Heart left ventricle (tissue), 16 donors: ENCODE results near the gene RSPH1. TPM values are rescaled to one million over a fixed set of nuclear protein-coding genes. Genes with fewer than 3 reads are reported as not detected.
A peak's percentile ranks its signal among the peaks of the same experiment; 100 is the strongest.

Source experiments
- ATAC-seq, 4 donors: fragments of 200-7000 bp; cut with Tn5 transposase; one replicate each; pipeline ENCODE4 v1.9.1; 2020 to 2022; ENCODE audit warnings: moderate library complexity in 4 of 4, mild to moderate bottlenecking in 3 of 4, moderate number of reproducible peaks in 1 of 4
- DNase-seq, 5 donors: peaks; one replicate each; pipeline ENCODE4 v3.0.0-alpha.2; 2020
- H3K27ac ChIP-seq, 12 donors: fragments of 200-600 bp; sonication (generic) in 4 of 12; one replicate each; pipeline versions ENCODE4 v1.5.0 to v1.8.0; 2016 to 2022; ENCODE audit warnings: mild to moderate bottlenecking in 2 of 12
- H3K27me3 ChIP-seq, 9 donors: fragments of 200-600 bp; sonication (generic) in 2 of 9; one replicate each; pipeline versions ENCODE4 v1.5.1 to v1.8.0; 2016 to 2022; ENCODE audit warnings: mild to moderate bottlenecking in 3 of 9
- H3K36me3 ChIP-seq, 9 donors: fragments of 200-600 bp; sonication (generic) in 2 of 9; one replicate each; pipeline versions ENCODE4 v1.5.0 to v1.8.0; 2018 to 2022; ENCODE audit warnings: mild to moderate bottlenecking in 2 of 9
- H3K4me1 ChIP-seq, 12 donors: fragments of 200-600 bp; sonication (generic) in 4 of 12; one replicate each; pipeline versions ENCODE4 v1.5.0 to v1.8.0; 2016 to 2022; ENCODE audit warnings: mild to moderate bottlenecking in 3 of 12
- H3K4me3 ChIP-seq, 12 donors: fragments of 200-600 bp; sonication (generic) in 4 of 12; one replicate each; pipeline versions ENCODE4 v1.5.0 to v1.8.0; 2017 to 2022; ENCODE audit warnings: mild to moderate bottlenecking in 9 of 12, moderate library complexity in 4 of 12
- H3K9me3 ChIP-seq, 12 donors: fragments of 200-600 bp; sonication (generic) in 4 of 12; one replicate each; pipeline versions ENCODE4 v1.5.0 to v1.8.0; 2016 to 2022; ENCODE audit warnings: mild to moderate bottlenecking in 1 of 12
- POLR2A ChIP-seq, 2 donors: fragments of 450-650 bp; IDR thresholded peaks; one replicate each; pipeline ENCODE4 v1.6.1; 2017; ENCODE audit warnings: antibody characterized with exemption in 2 of 2, mild to moderate bottlenecking in 2 of 2, moderate library complexity in 2 of 2
- WGBS, 4 donors: extraction: QIAGEN DNeasy Blood & Tissue Kit in 2 of 4; methylation state at CpG; one replicate each; pipeline versions ENCODE4 v1.1.5 to v1.1.7; 2013 to 2018; 5-methylcytosine and 5-hydroxymethylcytosine counted together
- intact Hi-C, 10 donors: fragments of 100-400 bp; cut with DNase I; formaldehyde crosslinking; loops; one replicate each; pipeline versions ENCODE4 v1.11.1 to v1.14.2; 2022
- polyA plus RNA-seq, 2 donors: library from polyadenylated mRNA; stranded (reverse); fragments of 200-250 nt; gene quantifications; one replicate each; pipeline ENCODE4 v1.2.3, GENCODE V29; 2013
- total RNA-seq, 9 donors: library from RNA; depleted of rRNA in 2 of 9; stranded (reverse); fragments of >200 nt in 2 of 9; fragmentation: NEBNext Ultra II Directional in 3 of 9; extraction: Animal tissue kit (Norgen Biotek cat#: 25700) in 3 of 9; gene quantifications; one replicate each; pipeline versions ENCODE4 v1.1.0 to v1.2.4, GENCODE V29; 2016 to 2023
- TF ChIP-seq, protein P1 (sequence below), 12 donors: fragments of 200-600 bp; sonication (generic) in 4 of 12; IDR thresholded peaks; one replicate each; pipeline versions ENCODE4 v1.5.0 to v1.8.0; 2018 to 2022; ENCODE audit warnings: antibody characterized with exemption in 12 of 12, mild to moderate bottlenecking in 5 of 12
- donor health status: ischemic (EF 13 %, LVEDD 7.1; RV severe dilation, severe dysfunction).
- donor health status: healthy with polysubstance abuse.
- donor health status: DM: no; HTN: yes; CAD: no.
- donor health status: DM: no; HTN: no; CAD: no.
- donor health status: ischemic (EF 25% LVEDD 6.9; RV normal size, moderate dysfunction).
- donor health status: ischemic (EF 25% LVEDD 5.7; RV mildly dilated, moderate dysfunction).
- donor health status: healthy.
- donor health status: DM: yes; HTN: yes; CAD: no.
- donor health status: ischemic (EF 35%, LVEDD 5.7; RV mildly dilated, moderate dysfunction).
- donor health status: nonischemic (EF 11% LVEDD 7.7; RV severe dilation, severe dysfunction).
- donor health status: DM: yes; HTN: yes; CAD: no.
- donor health status: PGD.
- donor health status: ischemic (EF 29% LVEDD 5.4; RV normal size, mild dysfunction).
- donor health status: nonischemic (EF 23%, LVEDD 6.1; RV moderate dilation, normal function).

Gene RSPH1
- total and polyA plus RNA-seq, 11 donors, result 0.11 to 0.18 TPM; not detected in 9

DNA sequence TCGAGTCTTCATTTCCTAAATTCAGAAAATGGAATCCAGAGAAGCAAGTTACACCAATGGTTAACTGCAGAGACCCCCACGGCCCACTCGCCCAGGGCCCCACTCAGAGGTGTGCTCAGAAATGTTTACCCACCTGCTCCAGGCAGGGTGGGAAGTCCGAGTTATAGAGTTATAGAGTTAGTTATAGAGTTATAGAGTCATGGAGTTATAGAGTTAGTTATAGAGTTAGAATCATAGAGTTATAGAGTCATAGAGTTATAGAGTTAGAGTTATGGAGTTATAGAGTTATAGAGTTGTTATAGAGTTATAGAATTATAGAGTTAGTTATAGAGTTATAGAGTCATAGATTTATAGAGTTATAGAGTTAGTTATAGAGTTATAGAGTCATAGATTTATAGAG, 60.6 kb downstream of the RSPH1 start:
- H3K4me1 ChIP-seq, result no peaks in the 10 kb centered on the region
- H3K36me3 ChIP-seq, result no peaks in the 10 kb centered on the region
- H3K4me3 ChIP-seq, result no peak overlapping the region
- peaks cover 0 to 20% (median 10%) of the 10 kb centered on the region in 12 donors for H3K9me3 ChIP-seq
- no peak overlapping the region for H3K27ac ChIP-seq
- ATAC-seq (no peak), DNase-seq (no peak)
- TF ChIP-seq, protein P1, sequence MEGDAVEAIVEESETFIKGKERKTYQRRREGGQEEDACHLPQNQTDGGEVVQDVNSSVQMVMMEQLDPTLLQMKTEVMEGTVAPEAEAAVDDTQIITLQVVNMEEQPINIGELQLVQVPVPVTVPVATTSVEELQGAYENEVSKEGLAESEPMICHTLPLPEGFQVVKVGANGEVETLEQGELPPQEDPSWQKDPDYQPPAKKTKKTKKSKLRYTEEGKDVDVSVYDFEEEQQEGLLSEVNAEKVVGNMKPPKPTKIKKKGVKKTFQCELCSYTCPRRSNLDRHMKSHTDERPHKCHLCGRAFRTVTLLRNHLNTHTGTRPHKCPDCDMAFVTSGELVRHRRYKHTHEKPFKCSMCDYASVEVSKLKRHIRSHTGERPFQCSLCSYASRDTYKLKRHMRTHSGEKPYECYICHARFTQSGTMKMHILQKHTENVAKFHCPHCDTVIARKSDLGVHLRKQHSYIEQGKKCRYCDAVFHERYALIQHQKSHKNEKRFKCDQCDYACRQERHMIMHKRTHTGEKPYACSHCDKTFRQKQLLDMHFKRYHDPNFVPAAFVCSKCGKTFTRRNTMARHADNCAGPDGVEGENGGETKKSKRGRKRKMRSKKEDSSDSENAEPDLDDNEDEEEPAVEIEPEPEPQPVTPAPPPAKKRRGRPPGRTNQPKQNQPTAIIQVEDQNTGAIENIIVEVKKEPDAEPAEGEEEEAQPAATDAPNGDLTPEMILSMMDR (IDR thresholded peaks at IDR 0.05), result no peak
- no peak for TF ChIP-seq POLR2A (IDR thresholded peaks at IDR 0.05)
- H3K27me3 ChIP-seq, result peaks cover 0 to 7% (median 0%) of the 10 kb centered on the region in 9 donors
- intact Hi-C loops, result no loop called here
- 65 to 77% (median 74%) methylated on average over 4 of the region's 4 CpGs for WGBS, 4 donors

DNA sequence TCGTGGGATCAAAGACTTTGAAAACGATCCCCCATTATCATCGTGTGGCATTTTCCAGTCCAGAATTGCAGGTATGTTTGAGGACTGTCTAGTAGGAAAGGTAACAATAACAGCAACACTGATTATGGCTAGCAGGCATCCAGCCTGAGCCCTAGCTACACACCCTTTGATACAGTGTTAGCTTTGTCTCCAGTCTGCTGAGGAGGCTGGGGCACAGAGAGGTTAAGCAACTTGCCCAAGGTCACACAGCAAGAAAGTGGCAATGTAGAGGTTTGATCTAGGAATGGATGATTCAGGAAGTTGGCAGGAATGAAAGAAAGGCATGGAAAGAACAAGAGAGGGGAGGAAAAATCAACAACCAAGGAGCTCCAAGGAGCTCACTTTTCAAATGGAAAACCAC, 61.1 kb downstream of the RSPH1 start:
- Histone ChIP-seq H3K4me1 (no peaks in the 10 kb centered on the region), H3K9me3 (peaks cover 0 to 20% (median 10%) of the 10 kb centered on the region in 12 donors), H3K27ac (no peak overlapping the region), H3K36me3 (no peaks in the 10 kb centered on the region), H3K4me3 (no peak overlapping the region), H3K27me3 (peaks cover 0 to 7% (median 0%) of the 10 kb centered on the region in 9 donors)
- DNase-seq (no peak), ATAC-seq (no peak)
- no peak for TF ChIP-seq POLR2A (IDR thresholded peaks at IDR 0.05)
- TF ChIP-seq, protein P1 (IDR thresholded peaks at IDR 0.05), result no peak
- intact Hi-C loops, result no loop called here
- 66 to 80% (median 71%) methylated on average over 3 of the region's 3 CpGs for WGBS, 4 donors

DNA sequence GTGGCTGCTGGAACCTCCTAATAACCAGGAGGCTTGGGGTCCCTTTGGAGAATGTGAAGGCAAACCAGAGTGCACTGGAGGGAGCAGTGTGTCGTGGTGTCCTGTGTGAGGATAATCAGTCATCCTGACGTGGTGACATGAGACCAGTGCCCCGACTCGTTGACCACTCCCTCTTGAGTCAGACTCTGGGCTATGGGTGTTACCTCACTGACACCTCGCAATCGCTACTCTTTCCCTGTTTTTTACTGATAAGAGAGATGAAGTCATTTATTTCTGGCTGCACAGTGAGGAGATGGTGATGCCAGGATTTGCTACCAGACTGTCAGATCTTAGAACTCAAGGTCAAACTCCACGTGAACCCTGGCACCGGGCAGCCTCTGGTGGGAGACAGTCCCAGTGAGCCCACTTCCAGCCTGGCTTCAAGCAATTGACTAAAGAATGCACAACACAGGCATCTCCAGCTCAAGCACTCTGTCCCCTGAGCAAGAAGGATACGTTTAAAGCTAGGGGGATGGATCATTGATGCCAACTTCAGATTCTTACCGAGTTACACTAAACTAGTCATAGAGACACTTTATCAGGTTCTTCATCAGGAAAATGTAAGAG, 62.0 kb downstream of the RSPH1 start:
- Histone ChIP-seq H3K36me3 (no peaks in the 10 kb centered on the region), H3K4me1 (no peaks in the 10 kb centered on the region), H3K27ac (no peak overlapping the region), H3K4me3 (no peak overlapping the region), H3K27me3 (peaks cover 0 to 7% (median 0%) of the 10 kb centered on the region in 9 donors), H3K9me3 (peaks cover 0 to 20% (median 10%) of the 10 kb centered on the region in 12 donors)
- no peak for DNase-seq
- intact Hi-C loops, result no loop called here
- TF ChIP-seq, protein P1 (IDR thresholded peaks at IDR 0.05), result no peak
- TF ChIP-seq POLR2A (IDR thresholded peaks at IDR 0.05), result no peak
- 22 to 33% (median 31%) methylated on average over 10 of the region's 10 CpGs for WGBS, 4 donors
- peak in 1 of 4 donors; percentile 75 for ATAC-seq

DNA sequence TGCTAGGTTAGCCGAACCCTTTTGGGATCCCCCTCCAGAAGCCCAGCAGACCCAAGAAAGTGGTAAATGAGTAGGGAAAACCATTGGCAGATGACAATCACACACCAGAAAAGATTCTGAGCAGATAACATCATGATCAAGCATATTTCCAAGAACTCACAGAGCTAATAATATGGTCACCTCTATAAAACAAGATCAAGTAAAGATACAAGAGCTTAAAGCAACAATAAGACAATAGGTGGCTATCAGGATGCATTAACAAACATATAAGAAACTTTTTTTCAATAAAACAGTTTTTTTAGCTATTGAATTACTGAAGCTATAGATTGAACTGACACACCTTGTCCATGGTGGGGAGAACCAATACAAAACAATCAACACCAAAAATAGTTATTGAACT, 63.3 kb downstream of the RSPH1 start:
- H3K27me3 ChIP-seq, result peaks cover 0 to 5% (median 0%) of the 10 kb centered on the region in 9 donors
- TF ChIP-seq POLR2A (IDR thresholded peaks at IDR 0.05), result no peak
- ATAC-seq (no peak), DNase-seq (no peak)
- H3K9me3 ChIP-seq, result peaks cover 0 to 20% (median 10%) of the 10 kb centered on the region in 12 donors
- intact Hi-C loops, result no loop called here
- no peak overlapping the region for H3K27ac ChIP-seq
- 42 to 96% (median 82%) methylated on average over 1 of the region's 1 CpG for WGBS, 4 donors
- no peaks in the 10 kb centered on the region for H3K4me1 ChIP-seq
- no peaks in the 10 kb centered on the region for H3K36me3 ChIP-seq
- no peak overlapping the region for H3K4me3 ChIP-seq

DNA sequence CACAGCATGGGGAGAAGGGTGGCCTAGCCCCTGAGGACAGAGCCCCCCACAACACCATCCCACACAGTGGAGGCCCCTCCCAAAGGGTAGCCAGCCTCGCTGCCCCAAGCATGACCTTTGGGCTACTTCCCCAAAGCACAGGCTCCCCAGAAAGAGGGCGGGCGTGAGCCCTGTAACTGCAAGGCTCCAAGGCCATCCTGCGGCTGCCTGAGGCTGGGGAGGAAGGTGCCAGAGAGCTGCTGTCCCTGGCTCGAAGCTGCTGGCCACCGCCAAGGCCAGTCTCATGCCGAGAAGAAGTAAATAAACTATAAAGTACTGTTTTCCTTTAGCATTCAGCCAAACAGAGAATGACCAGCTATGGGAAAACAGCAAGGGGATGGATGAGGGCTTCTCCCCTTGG, 64.8 kb downstream of the RSPH1 start:
- intact Hi-C loops, result no loop called here
- no peak overlapping the region for H3K4me3 ChIP-seq
- H3K27me3 ChIP-seq, result peaks cover 0 to 10% (median 0%) of the 10 kb centered on the region in 9 donors
- H3K4me1 ChIP-seq, result no peaks in the 10 kb centered on the region
- no peak overlapping the region for H3K27ac ChIP-seq
- whole genome bisulfite sequencing, 4 donors, result 73 to 80% (median 74%) methylated on average over 4 to 7 of the region's 7 CpGs
- ATAC-seq (no peak), DNase-seq (no peak)
- TF ChIP-seq, protein P1 (IDR thresholded peaks at IDR 0.05), result no peak
- no peak for TF ChIP-seq POLR2A (IDR thresholded peaks at IDR 0.05)
- no peaks in the 10 kb centered on the region for H3K36me3 ChIP-seq
- peaks cover 0 to 16% (median 10%) of the 10 kb centered on the region in 12 donors for H3K9me3 ChIP-seq
